ENCODE measurements around the gene NDUFS6.

DNA sequence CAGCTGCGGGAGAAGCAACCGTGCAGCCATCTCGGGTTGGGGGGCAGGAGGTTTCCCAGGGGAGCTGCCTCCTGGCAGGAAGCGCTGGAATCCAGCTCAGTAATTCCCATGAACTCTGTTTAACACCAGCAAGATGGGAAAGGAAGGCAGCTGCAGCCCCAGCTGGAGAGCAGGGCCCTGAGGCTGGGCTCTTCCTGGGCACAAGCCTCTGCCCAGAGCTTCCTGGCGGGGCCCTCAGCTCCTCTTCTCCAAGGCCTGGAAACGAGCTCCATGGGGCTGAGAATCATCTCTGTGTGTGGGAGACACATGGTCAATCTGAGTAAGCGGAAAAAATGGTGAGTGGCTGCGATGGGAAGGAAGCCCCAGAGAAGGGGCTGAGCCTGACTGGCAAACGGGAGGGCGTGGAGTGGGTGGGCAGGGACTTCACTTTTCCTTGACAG is 7.9 kb upstream of the NDUFS6 start:
- TF ChIP-seq, protein P1, sequence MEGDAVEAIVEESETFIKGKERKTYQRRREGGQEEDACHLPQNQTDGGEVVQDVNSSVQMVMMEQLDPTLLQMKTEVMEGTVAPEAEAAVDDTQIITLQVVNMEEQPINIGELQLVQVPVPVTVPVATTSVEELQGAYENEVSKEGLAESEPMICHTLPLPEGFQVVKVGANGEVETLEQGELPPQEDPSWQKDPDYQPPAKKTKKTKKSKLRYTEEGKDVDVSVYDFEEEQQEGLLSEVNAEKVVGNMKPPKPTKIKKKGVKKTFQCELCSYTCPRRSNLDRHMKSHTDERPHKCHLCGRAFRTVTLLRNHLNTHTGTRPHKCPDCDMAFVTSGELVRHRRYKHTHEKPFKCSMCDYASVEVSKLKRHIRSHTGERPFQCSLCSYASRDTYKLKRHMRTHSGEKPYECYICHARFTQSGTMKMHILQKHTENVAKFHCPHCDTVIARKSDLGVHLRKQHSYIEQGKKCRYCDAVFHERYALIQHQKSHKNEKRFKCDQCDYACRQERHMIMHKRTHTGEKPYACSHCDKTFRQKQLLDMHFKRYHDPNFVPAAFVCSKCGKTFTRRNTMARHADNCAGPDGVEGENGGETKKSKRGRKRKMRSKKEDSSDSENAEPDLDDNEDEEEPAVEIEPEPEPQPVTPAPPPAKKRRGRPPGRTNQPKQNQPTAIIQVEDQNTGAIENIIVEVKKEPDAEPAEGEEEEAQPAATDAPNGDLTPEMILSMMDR (conservative IDR thresholded peaks at IDR 0.05), result no peak
- TF ChIP-seq ZFX (IDR thresholded peaks at IDR 0.05), result no peak
